Uterus (tissue), 2 donors: ENCODE data around the gene HOXD10.

Source experiments
- POLR2A ChIP-seq, 2 donors: fragments of 450-650 bp; IDR thresholded peaks; one replicate each; pipeline ENCODE4 v1.6.1; 2016; ENCODE audit warnings: antibody characterized with exemption in 2 of 2, mild to moderate bottlenecking in 1 of 2, moderate library complexity in 1 of 2
- TF ChIP-seq, protein P1 (sequence below), 4 experiments: fragments of 200-600 bp in 2 of 4; fragments of 450-650 bp in 2 of 4; sonication (generic) in 2 of 4; IDR thresholded peaks; one replicate each; pipeline ENCODE4 v1.5.1; 2016 to 2019; ENCODE audit warnings: antibody characterized with exemption in 4 of 4, mild to moderate bottlenecking in 2 of 4, moderate library complexity in 1 of 4

DNA sequence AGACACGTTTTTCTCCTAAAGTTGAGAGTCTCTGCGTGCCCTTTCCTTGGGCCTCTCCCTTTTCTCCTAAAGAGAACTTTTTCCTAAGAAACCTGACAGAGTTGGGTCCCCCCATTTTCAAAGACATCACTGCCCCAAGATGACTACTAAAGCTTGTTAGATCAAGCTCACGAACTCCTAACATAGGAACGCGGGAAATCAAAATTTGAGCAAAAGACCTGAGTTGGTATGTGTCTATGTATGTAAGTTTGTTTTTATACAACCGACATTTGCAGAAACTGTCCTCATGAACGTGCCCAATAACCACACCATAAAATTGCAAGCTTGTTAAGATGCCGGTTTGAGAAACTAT lies 22.7 kb upstream of the HOXD10 start:
- TF ChIP-seq, protein P1, sequence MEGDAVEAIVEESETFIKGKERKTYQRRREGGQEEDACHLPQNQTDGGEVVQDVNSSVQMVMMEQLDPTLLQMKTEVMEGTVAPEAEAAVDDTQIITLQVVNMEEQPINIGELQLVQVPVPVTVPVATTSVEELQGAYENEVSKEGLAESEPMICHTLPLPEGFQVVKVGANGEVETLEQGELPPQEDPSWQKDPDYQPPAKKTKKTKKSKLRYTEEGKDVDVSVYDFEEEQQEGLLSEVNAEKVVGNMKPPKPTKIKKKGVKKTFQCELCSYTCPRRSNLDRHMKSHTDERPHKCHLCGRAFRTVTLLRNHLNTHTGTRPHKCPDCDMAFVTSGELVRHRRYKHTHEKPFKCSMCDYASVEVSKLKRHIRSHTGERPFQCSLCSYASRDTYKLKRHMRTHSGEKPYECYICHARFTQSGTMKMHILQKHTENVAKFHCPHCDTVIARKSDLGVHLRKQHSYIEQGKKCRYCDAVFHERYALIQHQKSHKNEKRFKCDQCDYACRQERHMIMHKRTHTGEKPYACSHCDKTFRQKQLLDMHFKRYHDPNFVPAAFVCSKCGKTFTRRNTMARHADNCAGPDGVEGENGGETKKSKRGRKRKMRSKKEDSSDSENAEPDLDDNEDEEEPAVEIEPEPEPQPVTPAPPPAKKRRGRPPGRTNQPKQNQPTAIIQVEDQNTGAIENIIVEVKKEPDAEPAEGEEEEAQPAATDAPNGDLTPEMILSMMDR (IDR thresholded peaks at IDR 0.05) = no peak
- TF ChIP-seq POLR2A (IDR thresholded peaks at IDR 0.05) = no peak
